Heart left ventricle (tissue), 13 donors: ENCODE measurements around the gene CRISPLD2.

Experiments
- POLR2A ChIP-seq, 2 donors: fragments of 450-650 bp; IDR thresholded peaks; one replicate each; pipeline ENCODE4 v1.6.1; 2017; ENCODE audit warnings: antibody characterized with exemption in 2 of 2, mild to moderate bottlenecking in 2 of 2, moderate library complexity in 2 of 2
- TF ChIP-seq, protein P1 (sequence below), 12 donors: fragments of 200-600 bp; sonication (generic) in 4 of 12; IDR thresholded peaks; one replicate each; pipeline versions ENCODE4 v1.5.0 to v1.8.0; 2018 to 2022; ENCODE audit warnings: antibody characterized with exemption in 12 of 12, mild to moderate bottlenecking in 5 of 12
- donor health status: ischemic (EF 13 %, LVEDD 7.1; RV severe dilation, severe dysfunction).
- donor health status: DM: no; HTN: yes; CAD: no.
- donor health status: DM: no; HTN: no; CAD: no.
- donor health status: ischemic (EF 25% LVEDD 6.9; RV normal size, moderate dysfunction).
- donor health status: ischemic (EF 25% LVEDD 5.7; RV mildly dilated, moderate dysfunction).
- donor health status: ischemic (EF 35%, LVEDD 5.7; RV mildly dilated, moderate dysfunction).
- donor health status: nonischemic (EF 11% LVEDD 7.7; RV severe dilation, severe dysfunction).
- donor health status: DM: yes; HTN: yes; CAD: no.
- donor health status: PGD.
- donor health status: ischemic (EF 29% LVEDD 5.4; RV normal size, mild dysfunction).
- donor health status: nonischemic (EF 23%, LVEDD 6.1; RV moderate dilation, normal function).

DNA sequence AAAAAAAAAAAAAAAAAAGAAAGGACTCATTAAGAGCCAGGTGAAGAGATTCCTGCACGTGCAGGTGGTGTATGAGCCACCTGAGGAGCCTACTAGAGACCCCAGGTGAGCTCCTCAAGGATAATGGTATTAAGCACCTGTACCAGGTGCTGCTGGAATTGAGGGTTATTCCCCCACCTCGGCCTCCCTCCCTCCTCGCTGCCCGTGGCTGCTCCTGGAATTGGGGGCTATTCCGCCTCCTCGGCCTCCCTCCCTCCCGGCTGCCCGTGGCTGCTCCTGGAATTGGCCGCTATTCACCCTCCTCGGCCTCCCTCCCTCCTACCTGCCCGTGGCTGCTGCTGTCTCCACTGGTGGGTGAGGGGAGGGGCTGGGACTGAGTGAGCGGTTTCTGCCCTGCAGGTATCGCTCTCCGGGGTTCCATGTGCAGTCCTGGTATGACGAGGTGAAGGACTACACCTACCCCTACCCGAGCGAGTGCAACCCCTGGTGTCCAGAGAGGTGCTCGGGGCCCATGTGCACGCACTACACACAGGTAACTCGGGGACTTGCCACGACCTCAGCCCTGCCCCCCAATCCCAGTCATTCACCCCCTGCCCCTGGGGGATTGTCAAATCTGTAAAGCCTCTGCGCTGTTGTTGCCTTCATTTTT is 29.3 kb downstream of the CRISPLD2 start:
- TF ChIP-seq POLR2A (IDR thresholded peaks at IDR 0.05) = no peak
- TF ChIP-seq, protein P1, sequence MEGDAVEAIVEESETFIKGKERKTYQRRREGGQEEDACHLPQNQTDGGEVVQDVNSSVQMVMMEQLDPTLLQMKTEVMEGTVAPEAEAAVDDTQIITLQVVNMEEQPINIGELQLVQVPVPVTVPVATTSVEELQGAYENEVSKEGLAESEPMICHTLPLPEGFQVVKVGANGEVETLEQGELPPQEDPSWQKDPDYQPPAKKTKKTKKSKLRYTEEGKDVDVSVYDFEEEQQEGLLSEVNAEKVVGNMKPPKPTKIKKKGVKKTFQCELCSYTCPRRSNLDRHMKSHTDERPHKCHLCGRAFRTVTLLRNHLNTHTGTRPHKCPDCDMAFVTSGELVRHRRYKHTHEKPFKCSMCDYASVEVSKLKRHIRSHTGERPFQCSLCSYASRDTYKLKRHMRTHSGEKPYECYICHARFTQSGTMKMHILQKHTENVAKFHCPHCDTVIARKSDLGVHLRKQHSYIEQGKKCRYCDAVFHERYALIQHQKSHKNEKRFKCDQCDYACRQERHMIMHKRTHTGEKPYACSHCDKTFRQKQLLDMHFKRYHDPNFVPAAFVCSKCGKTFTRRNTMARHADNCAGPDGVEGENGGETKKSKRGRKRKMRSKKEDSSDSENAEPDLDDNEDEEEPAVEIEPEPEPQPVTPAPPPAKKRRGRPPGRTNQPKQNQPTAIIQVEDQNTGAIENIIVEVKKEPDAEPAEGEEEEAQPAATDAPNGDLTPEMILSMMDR (IDR thresholded peaks at IDR 0.05) = no peak
